Left lung (tissue), 10 donors: ENCODE data around the gene PCDHB10. TPM values are rescaled to one million over a fixed set of nuclear protein-coding genes. Genes with fewer than 3 reads are reported as not detected.

Experiments
- ATAC-seq: fragments of 200-7000 bp; cut with Tn5 transposase; one replicate; pipeline ENCODE4 v1.9.1; 2020; ENCODE audit warnings: moderate library complexity
- DNase-seq, 4 donors: peaks; one replicate each; pipeline ENCODE4 v3.0.0-alpha.2; 2013 to 2020
- H3K27ac ChIP-seq, 2 donors: fragments of 200-600 bp; sonication (generic) in 1 of 2; one replicate each; pipeline versions ENCODE4 v1.5.0 to v1.8.0; 2020 to 2021
- H3K27me3 ChIP-seq, 2 donors: fragments of 200-600 bp; sonication (generic) in 1 of 2; one replicate each; pipeline versions ENCODE4 v1.5.0 to v1.8.0; 2020 to 2021
- H3K36me3 ChIP-seq, 2 donors: fragments of 200-600 bp; sonication (generic) in 1 of 2; one replicate each; pipeline versions ENCODE4 v1.5.0 to v1.8.0; 2020 to 2021
- H3K4me1 ChIP-seq, 2 donors: fragments of 200-600 bp; one replicate each; pipeline ENCODE4 v1.8.0; 2021
- H3K4me3 ChIP-seq, 2 donors: fragments of 200-600 bp; sonication (generic) in 1 of 2; one replicate each; pipeline versions ENCODE4 v1.5.0 to v1.8.0; 2020 to 2021; ENCODE audit warnings: mild to moderate bottlenecking in 1 of 2
- H3K9me3 ChIP-seq, 2 donors: fragments of 200-600 bp; sonication (generic) in 1 of 2; one replicate each; pipeline versions ENCODE4 v1.5.0 to v1.8.0; 2020 to 2021
- CTCF ChIP-seq, 2 donors: fragments of 200-600 bp; sonication (generic) in 1 of 2; IDR thresholded peaks; one replicate each; pipeline versions ENCODE4 v1.5.0 to v1.8.0; 2021; ENCODE audit warnings: antibody characterized with exemption in 2 of 2
- intact Hi-C, 2 donors: fragments of 100-400 bp; cut with DNase I; formaldehyde crosslinking; loops; one replicate each; pipeline versions ENCODE4 v1.11.2 to v1.14.2; 2022
- polyA plus RNA-seq, 6 donors: library from polyadenylated mRNA; unstranded; fragments of 120-200 nt; gene quantifications; one replicate each; pipeline ENCODE4 v1.2.1, GENCODE V29; 2013; ENCODE audit not compliant: insufficient read length in 6 of 6
- total RNA-seq, 2 donors: library from RNA; stranded (reverse); fragmentation: NEBNext Ultra II Directional; extraction: Animal tissue kit (Norgen Biotek cat#: 25700); gene quantifications; one replicate each; pipeline ENCODE4 v1.2.1, GENCODE V29; 2021
- donor health status: DM: no; HTN: yes; CAD: no.
- donor health status: DM: no; HTN: no; CAD: no.

The PCDHB10 gene
- total and polyA plus RNA-seq, 8 donors = 1.5 to 6.9 (median 6.1) TPM

GRCh38 chr5:141236516-141237313 lies 44.6 kb downstream of the PCDHB10 start:
- H3K36me3 ChIP-seq = no peaks in the 10 kb centered on the region
- H3K4me3 ChIP-seq = no peak overlapping the region
- intact Hi-C loops = no loop called here
- peaks cover 0 to 97% of the 10 kb centered on the region in 2 donors for H3K9me3 ChIP-seq
- H3K4me1 ChIP-seq = no peaks in the 10 kb centered on the region
- TF ChIP-seq CTCF (IDR thresholded peaks at IDR 0.05) = no peak
- peaks cover 0 to 35% of the 10 kb centered on the region in 2 donors for H3K27me3 ChIP-seq
- H3K27ac ChIP-seq = no peak overlapping the region
- no peak for ATAC-seq
- no peak for DNase-seq

GRCh38 chr5:141241496-141241895 lies 49.3 kb downstream of the PCDHB10 start:
- no peak overlapping the region for H3K4me3 ChIP-seq
- H3K9me3 ChIP-seq = peaks cover 0 to 97% of the 10 kb centered on the region in 2 donors
- H3K27me3 ChIP-seq = peaks cover 0 to 15% of the 10 kb centered on the region in 2 donors
- H3K4me1 ChIP-seq = no peaks in the 10 kb centered on the region
- H3K27ac ChIP-seq = no peak overlapping the region
- ATAC-seq = no peak
- TF ChIP-seq CTCF (IDR thresholded peaks at IDR 0.05) = no peak
- no peaks in the 10 kb centered on the region for H3K36me3 ChIP-seq
- intact Hi-C loops = no loop called here
- DNase-seq = peak in 1 of 4 donors; percentile 72

Other genes with a start within 250 kb of the PCDHB10 start
Only the 30 nearest of the 37 such genes appear.
- gene PCDHB1, start 141.0 kb upstream of the PCDHB10 start, total RNA-seq = under 1 TPM; 0.06 to 0.10 TPM
- gene PCDHB1, start 141.0 kb upstream of the PCDHB10 start, polyA plus RNA-seq = under 1 TPM; 0.06 to 0.14 (median 0.11) TPM
- 1 to 10 TPM; 3.6 to 6.6 TPM for gene PCDHB2, start 97.7 kb upstream of the PCDHB10 start, total RNA-seq
- gene PCDHB2, start 97.7 kb upstream of the PCDHB10 start, polyA plus RNA-seq = 10 to 100 TPM in 1 of 6 donors, 1 to 10 TPM in 5; 5.9 to 12.5 (median 8.9) TPM
- gene PCDHB3, start 91.9 kb upstream of the PCDHB10 start, total RNA-seq = 1 to 10 TPM; 2.0 to 3.9 TPM
- gene PCDHB3, start 91.9 kb upstream of the PCDHB10 start, polyA plus RNA-seq = 1 to 10 TPM; 2.2 to 4.1 (median 3.2) TPM
- gene PCDHB4, start 70.5 kb upstream of the PCDHB10 start, total RNA-seq = 1 to 10 TPM; 1.9 to 4.3 TPM
- 1 to 10 TPM; 2.0 to 3.5 (median 2.5) TPM for gene PCDHB4, start 70.5 kb upstream of the PCDHB10 start, polyA plus RNA-seq
- 1 to 10 TPM; 2.5 to 7.5 TPM for gene PCDHB5, start 57.1 kb upstream of the PCDHB10 start, total RNA-seq
- 10 to 100 TPM in 5 of 6 donors, 1 to 10 TPM in 1; 8.0 to 13.9 (median 11.3) TPM for gene PCDHB5, start 57.1 kb upstream of the PCDHB10 start, polyA plus RNA-seq
- gene PCDHB6, start 42.3 kb upstream of the PCDHB10 start, total RNA-seq = 1 to 10 TPM in 1 of 2 donors, under 1 TPM in 1; 0.73 to 1.0 TPM
- gene PCDHB6, start 42.3 kb upstream of the PCDHB10 start, polyA plus RNA-seq = 1 to 10 TPM; 2.6 to 3.3 (median 2.8) TPM
- gene PCDHB7, start 19.7 kb upstream of the PCDHB10 start, total RNA-seq = 1 to 10 TPM; 2.4 to 3.8 TPM
- 1 to 10 TPM; 3.9 to 5.8 (median 4.8) TPM for gene PCDHB7, start 19.7 kb upstream of the PCDHB10 start, polyA plus RNA-seq
- 1 to 10 TPM; 1.1 to 2.7 TPM for gene PCDHB8, start 14.6 kb upstream of the PCDHB10 start, total RNA-seq
- gene PCDHB8, start 14.6 kb upstream of the PCDHB10 start, polyA plus RNA-seq = 1 to 10 TPM in 5 of 6 donors, under 1 TPM in 1; 0.72 to 3.7 (median 2.5) TPM
- 1 to 10 TPM; 1.8 to 3.1 TPM for gene PCDHB16, start 10.0 kb upstream of the PCDHB10 start, total RNA-seq
- 1 to 10 TPM; 4.0 to 8.2 (median 6.9) TPM for gene PCDHB16, start 10.0 kb upstream of the PCDHB10 start, polyA plus RNA-seq
- 1 to 10 TPM; 1.3 to 1.6 TPM for gene PCDHB9, start 5.2 kb upstream of the PCDHB10 start, total RNA-seq
- 1 to 10 TPM; 3.3 to 5.1 (median 4.4) TPM for gene PCDHB9, start 5.2 kb upstream of the PCDHB10 start, polyA plus RNA-seq
- 1 to 10 TPM; 2.6 to 3.4 TPM for gene PCDHB11, start 7.3 kb downstream of the PCDHB10 start, total RNA-seq
- gene PCDHB11, start 7.3 kb downstream of the PCDHB10 start, polyA plus RNA-seq = 1 to 10 TPM; 2.4 to 3.8 (median 3.5) TPM
- 1 to 10 TPM; 2.3 to 2.6 TPM for gene PCDHB12, start 16.4 kb downstream of the PCDHB10 start, total RNA-seq
- 1 to 10 TPM; 4.6 to 7.6 (median 6.2) TPM for gene PCDHB12, start 16.4 kb downstream of the PCDHB10 start, polyA plus RNA-seq
- 1 to 10 TPM; 1.8 to 2.1 TPM for gene PCDHB13, start 21.6 kb downstream of the PCDHB10 start, total RNA-seq
- 1 to 10 TPM; 5.0 to 6.9 (median 5.9) TPM for gene PCDHB13, start 21.6 kb downstream of the PCDHB10 start, polyA plus RNA-seq
- 1 to 10 TPM; 2.6 to 3.0 TPM for gene PCDHB14, start 31.0 kb downstream of the PCDHB10 start, total RNA-seq
- gene PCDHB14, start 31.0 kb downstream of the PCDHB10 start, polyA plus RNA-seq = 10 to 100 TPM in 3 of 6 donors, 1 to 10 TPM in 3; 8.4 to 11.1 (median 10.1) TPM
- gene PCDHB15, start 53.0 kb downstream of the PCDHB10 start, total RNA-seq = 1 to 10 TPM; 2.8 to 5.0 TPM
- 10 to 100 TPM in 3 of 6 donors, 1 to 10 TPM in 3; 8.7 to 14.4 (median 11.1) TPM for gene PCDHB15, start 53.0 kb downstream of the PCDHB10 start, polyA plus RNA-seq
- gene SLC25A2, start 111.7 kb downstream of the PCDHB10 start, total RNA-seq = under 1 TPM in 1 of 2 donors, not detected in 1; 0.76 TPM
- under 1 TPM in 4 of 6 donors, not detected in 2; 0.14 to 0.34 (median 0.21) TPM for gene SLC25A2, start 111.7 kb downstream of the PCDHB10 start, polyA plus RNA-seq
- gene TAF7, start 128.4 kb downstream of the PCDHB10 start, total RNA-seq = 10 to 100 TPM; 53.2 to 53.5 TPM
- 100 to 1,000 TPM; 123 to 142 (median 134) TPM for gene TAF7, start 128.4 kb downstream of the PCDHB10 start, polyA plus RNA-seq
- under 1 TPM; 0.38 to 0.42 TPM for gene PCDHGA1, start 138.2 kb downstream of the PCDHB10 start, total RNA-seq
- 1 to 10 TPM in 1 of 6 donors, under 1 TPM in 5; 0.39 to 1.1 (median 0.81) TPM for gene PCDHGA1, start 138.2 kb downstream of the PCDHB10 start, polyA plus RNA-seq
- 1 to 10 TPM; 2.0 to 3.6 TPM for gene PCDHGA2, start 146.4 kb downstream of the PCDHB10 start, total RNA-seq
- gene PCDHGA2, start 146.4 kb downstream of the PCDHB10 start, polyA plus RNA-seq = 1 to 10 TPM; 4.6 to 7.1 (median 5.7) TPM
- gene PCDHGA3, start 151.5 kb downstream of the PCDHB10 start, total RNA-seq = 1 to 10 TPM; 1.4 to 1.8 TPM
- 1 to 10 TPM; 1.6 to 4.4 (median 3.4) TPM for gene PCDHGA3, start 151.5 kb downstream of the PCDHB10 start, polyA plus RNA-seq
- gene PCDHGB1, start 157.7 kb downstream of the PCDHB10 start, total RNA-seq = 1 to 10 TPM; 1.7 to 2.1 TPM
- gene PCDHGB1, start 157.7 kb downstream of the PCDHB10 start, polyA plus RNA-seq = 1 to 10 TPM; 1.4 to 2.3 (median 1.7) TPM
- gene PCDHGA4, start 162.7 kb downstream of the PCDHB10 start, total RNA-seq = 1 to 10 TPM; 2.2 to 2.6 TPM
- 1 to 10 TPM; 2.1 to 3.4 (median 2.9) TPM for gene PCDHGA4, start 162.7 kb downstream of the PCDHB10 start, polyA plus RNA-seq
- gene PCDHGB2, start 167.6 kb downstream of the PCDHB10 start, total RNA-seq = 1 to 10 TPM; 2.3 to 2.6 TPM
- 1 to 10 TPM; 4.4 to 5.4 (median 4.7) TPM for gene PCDHGB2, start 167.6 kb downstream of the PCDHB10 start, polyA plus RNA-seq
- gene PCDHGA5, start 171.8 kb downstream of the PCDHB10 start, total RNA-seq = 1 to 10 TPM; 1.3 to 2.0 TPM
- 1 to 10 TPM; 3.2 to 5.0 (median 4.1) TPM for gene PCDHGA5, start 171.8 kb downstream of the PCDHB10 start, polyA plus RNA-seq
- 1 to 10 TPM; 1.5 to 2.4 TPM for gene PCDHGB3, start 177.9 kb downstream of the PCDHB10 start, total RNA-seq
- 1 to 10 TPM; 2.6 to 3.4 (median 2.7) TPM for gene PCDHGB3, start 177.9 kb downstream of the PCDHB10 start, polyA plus RNA-seq
- 1 to 10 TPM; 2.9 TPM for gene PCDHGA6, start 181.5 kb downstream of the PCDHB10 start, total RNA-seq
- gene PCDHGA6, start 181.5 kb downstream of the PCDHB10 start, polyA plus RNA-seq = 1 to 10 TPM; 4.8 to 6.5 (median 5.8) TPM
- gene PCDHGA7, start 190.4 kb downstream of the PCDHB10 start, total RNA-seq = 1 to 10 TPM; 1.7 TPM
- 1 to 10 TPM; 1.8 to 2.2 (median 2.0) TPM for gene PCDHGA7, start 190.4 kb downstream of the PCDHB10 start, polyA plus RNA-seq
- gene PCDHGB4, start 195.3 kb downstream of the PCDHB10 start, total RNA-seq = 1 to 10 TPM; 3.2 to 3.4 TPM
- gene PCDHGB4, start 195.3 kb downstream of the PCDHB10 start, polyA plus RNA-seq = 1 to 10 TPM; 3.7 to 5.9 (median 4.3) TPM
- 1 to 10 TPM in 1 of 2 donors, under 1 TPM in 1; 0.76 to 1.1 TPM for gene PCDHGA8, start 200.3 kb downstream of the PCDHB10 start, total RNA-seq
- under 1 TPM; 0.38 to 0.99 (median 0.77) TPM for gene PCDHGA8, start 200.3 kb downstream of the PCDHB10 start, polyA plus RNA-seq
- gene PCDHGB5, start 205.6 kb downstream of the PCDHB10 start, total RNA-seq = 1 to 10 TPM; 8.8 to 9.1 TPM
- 10 to 100 TPM in 1 of 6 donors, 1 to 10 TPM in 5; 7.6 to 10.1 (median 8.4) TPM for gene PCDHGB5, start 205.6 kb downstream of the PCDHB10 start, polyA plus RNA-seq